IMR-90 (cell line): ENCODE results near the gene AZIN2. TPM values are rescaled to one million over a fixed set of nuclear protein-coding genes. Genes with fewer than 3 reads are reported as not detected.

Experiments
- ATAC-seq: fragments of 200-7000 bp; cut with Tn5 transposase; 2 replicates; pipeline ENCODE4 v1.9.1; 2020; ENCODE audit warnings: low read depth, mild to moderate bottlenecking, moderate library complexity
- BruUV-seq: library from RNA; stranded (reverse); fragments of 400-500 nt; replicated peaks from 2 replicates; lab custom pipeline; 2021; lab: Mats Ljungman, UMichigan
- CTCF ChIA-PET: fragments of 300-600 bp; formaldehyde crosslinking; extraction: SDS; loops from one replicate; lab custom pipeline; 2021; ENCODE audit warnings: antibody characterized with exemption; lab: Yijun Ruan, JAX
- POLR2A ChIA-PET: fragments of 300-600 bp; sonication (Branson Sonifier 250); formaldehyde crosslinking; loops from one replicate; lab custom pipeline; 2022; ENCODE audit warnings: antibody characterized with exemption; ENCODE audit not compliant: unreplicated experiment; lab: Charles Lee
- DNase-seq: peaks from one replicate; pipeline ENCODE4 v3.0.0; 2013
- H2AFZ ChIP-seq: replicated peaks from 2 replicates; pipeline ENCODE3; 2013; ENCODE audit warnings: low read length, mild to moderate bottlenecking; ENCODE audit not compliant: poor library complexity
- H2AK5ac ChIP-seq: 2 replicates; pipeline ENCODE4 v1.6.1; 2013; ENCODE audit warnings: low read depth, low read length, inconsistent platforms
- H2AK9ac ChIP-seq: replicated peaks from 2 replicates; pipeline ENCODE3; 2013; ENCODE audit warnings: mild to moderate bottlenecking, low read depth, low read length, moderate library complexity; ENCODE audit not compliant: poor library complexity
- H2BK120ac ChIP-seq: 2 replicates; pipeline ENCODE4 v1.6.1; 2013; ENCODE audit warnings: low read depth, low read length, inconsistent platforms
- H2BK15ac ChIP-seq: 3 replicates; pipeline ENCODE4 v1.6.1; 2013; ENCODE audit warnings: low read depth, low read length, inconsistent platforms
- H2BK20ac ChIP-seq: 2 replicates; pipeline ENCODE4 v1.6.1; 2013; ENCODE audit warnings: low read depth, mild to moderate bottlenecking, inconsistent platforms, low read length, moderate library complexity
- H2BK5ac ChIP-seq: 2 replicates; pipeline ENCODE4 v1.6.1; 2013; ENCODE audit warnings: mild to moderate bottlenecking, low read depth, low read length, inconsistent platforms; ENCODE audit not compliant: poor library complexity, severe bottlenecking
- H3K14ac ChIP-seq: replicated peaks from 2 replicates; pipeline ENCODE4 v1.6.1; 2013; ENCODE audit warnings: low read depth, low read length, inconsistent platforms
- H3K18ac ChIP-seq: 2 replicates; pipeline ENCODE4 v1.6.1; 2013; ENCODE audit warnings: low read depth, low read length, control low read depth
- H3K23ac ChIP-seq: 2 replicates; pipeline ENCODE4 v1.6.1; 2013; ENCODE audit warnings: low read depth, low read length, inconsistent platforms
- H3K27ac ChIP-seq: 2 replicates; pipeline ENCODE4 v1.5.1; 2013; ENCODE audit warnings: mild to moderate bottlenecking, control low read depth, low read length; ENCODE audit not compliant: insufficient read depth
- H3K27me3 ChIP-seq: 2 replicates; pipeline ENCODE4 v1.6.1; 2013; ENCODE audit warnings: low read length; ENCODE audit not compliant: control insufficient read depth, insufficient read depth
- H3K36me3 ChIP-seq: 2 replicates; pipeline ENCODE4 v1.6.1; 2013; ENCODE audit warnings: low read length, mixed read lengths; ENCODE audit not compliant: control insufficient read depth, insufficient read depth
- H3K4ac ChIP-seq: 2 replicates; pipeline ENCODE4 v1.6.1; 2013; ENCODE audit warnings: low read depth, low read length, inconsistent platforms
- H3K4me1 ChIP-seq: 2 replicates; pipeline ENCODE4 v1.6.1; 2013; ENCODE audit warnings: low read length, mixed read lengths; ENCODE audit not compliant: control insufficient read depth, insufficient read depth
- H3K4me2 ChIP-seq: 2 replicates; pipeline ENCODE4 v1.6.1; 2013; ENCODE audit warnings: low read depth, mild to moderate bottlenecking, control low read depth, low read length, moderate library complexity
- H3K4me3 ChIP-seq: 2 replicates; pipeline ENCODE4 v1.5.1; 2013; ENCODE audit warnings: low read depth, mild to moderate bottlenecking, control low read depth, low read length, moderate library complexity; ENCODE audit not compliant: insufficient read depth
- H3K56ac ChIP-seq: 2 replicates; pipeline ENCODE4 v1.6.1; 2013; ENCODE audit warnings: low read length, inconsistent platforms; ENCODE audit not compliant: insufficient read depth; ENCODE audit errors: extremely low read depth
- H3K79me1 ChIP-seq, 2 experiments: 2 replicates each; pipeline ENCODE4 v1.6.1; 2013; ENCODE audit warnings: low read length in 2 of 2, inconsistent platforms in 1 of 2, low read depth in 1 of 2
- H3K9ac ChIP-seq: 2 replicates; pipeline ENCODE4 v1.6.1; 2013; ENCODE audit warnings: low read depth, low read length, control low read depth
- H3K9me1 ChIP-seq: 2 replicates; pipeline ENCODE4 v1.6.1; 2013; ENCODE audit warnings: low read length, inconsistent platforms; ENCODE audit not compliant: insufficient read depth
- H3K9me3 ChIP-seq: 2 replicates; pipeline ENCODE4 v1.6.1; 2013; ENCODE audit warnings: low read length; ENCODE audit not compliant: control insufficient read depth, insufficient read depth
- H4K20me1 ChIP-seq: 2 replicates; pipeline ENCODE4 v1.6.1; 2013; ENCODE audit warnings: low read length, inconsistent platforms; ENCODE audit not compliant: insufficient read depth
- H4K5ac ChIP-seq: 2 replicates; pipeline ENCODE4 v1.6.1; 2013; ENCODE audit warnings: mild to moderate bottlenecking, low read depth, low read length, control low read depth
- H4K8ac ChIP-seq, 2 experiments: 2 replicates each; pipeline ENCODE4 v1.6.1; 2013; ENCODE audit warnings: low read depth in 2 of 2, low read length in 2 of 2, control low read depth in 1 of 2, inconsistent platforms in 1 of 2
- H4K91ac ChIP-seq: 2 replicates; pipeline ENCODE4 v1.6.1; 2013; ENCODE audit warnings: low read depth, low read length, inconsistent platforms; ENCODE audit not compliant: insufficient read depth
- BHLHE40 ChIP-seq: fragments of 150-350 bp; IDR thresholded peaks from 2 replicates; pipeline ENCODE4 v1.6.1; 2016; ENCODE audit warnings: mild to moderate bottlenecking, low read depth, low read length
- CEBPB ChIP-seq: IDR thresholded peaks from 2 replicates; pipeline ENCODE4 v1.6.1; 2012; ENCODE audit warnings: low read depth, low read length, improper control_type of control experiment
- CTCF ChIP-seq: conservative IDR thresholded peaks from 2 replicates; pipeline ENCODE4 v1.5.1; 2012; ENCODE audit warnings: mild to moderate bottlenecking, low read depth, low read length, improper control_type of control experiment
- MAFK ChIP-seq: IDR thresholded peaks from 2 replicates; pipeline ENCODE4 v1.6.1; 2012; ENCODE audit warnings: low read depth, low read length, improper control_type of control experiment
- MAZ ChIP-seq: IDR thresholded peaks from 2 replicates; pipeline ENCODE4 v1.6.1; 2012; ENCODE audit warnings: low read depth, mild to moderate bottlenecking, low read length, improper control_type of control experiment, moderate library complexity, borderline replicate concordance
- MXI1 ChIP-seq: IDR thresholded peaks from 2 replicates; pipeline ENCODE4 v1.6.1; 2012; ENCODE audit warnings: low read depth, mild to moderate bottlenecking, low read length, moderate library complexity, borderline replicate concordance
- NFE2L2 ChIP-seq: fragments of 150-350 bp; IDR thresholded peaks from 2 replicates; pipeline ENCODE4 v1.6.1; 2016; ENCODE audit warnings: low read depth, mild to moderate bottlenecking, low read length
- POLR2A ChIP-seq: IDR thresholded peaks from 2 replicates; pipeline ENCODE4 v1.6.1; 2012; ENCODE audit warnings: mild to moderate bottlenecking, low read depth, low read length
- RAD21 ChIP-seq: IDR thresholded peaks from 2 replicates; pipeline ENCODE4 v1.6.1; 2012; ENCODE audit warnings: low read length, improper control_type of control experiment
- RCOR1 ChIP-seq: IDR thresholded peaks from 2 replicates; pipeline ENCODE4 v1.6.1; 2012; ENCODE audit warnings: mild to moderate bottlenecking, low read length, improper control_type of control experiment; ENCODE audit not compliant: insufficient replicate concordance
- SMC3 ChIP-seq: fragments of 150-350 bp; IDR thresholded peaks from 2 replicates; pipeline ENCODE4 v1.6.1; 2016; ENCODE audit warnings: low read depth, mild to moderate bottlenecking, antibody characterized with exemption, low read length, moderate library complexity
- USF2 ChIP-seq: fragments of 150-350 bp; IDR thresholded peaks from 2 replicates; pipeline ENCODE4 v1.6.1; 2017; ENCODE audit warnings: mild to moderate bottlenecking, antibody characterized with exemption, low read length, low read depth
- WGBS, 2 experiments: methylation state at CpG; one replicate each; pipeline versions ENCODE4 v1.1.5 to v1.1.7; 2013; ENCODE audit warnings: missing lambda C conversion rate in 2 of 2; ENCODE audit not compliant: insufficient read length in 1 of 2; ENCODE audit errors: extremely low coverage in 2 of 2; 5-methylcytosine and 5-hydroxymethylcytosine counted together
- dilution Hi-C: fragments of 300-500 bp; cut with HindIII; formaldehyde crosslinking; loops from one replicate; pipeline ENCODE4 v1.14.3; 2018; ENCODE audit warnings: low sequenced_read_pairs; ENCODE audit not compliant: unreplicated experiment
- in situ Hi-C: fragments of 300-500 bp; cut with MboI; formaldehyde crosslinking; loops from 3 replicates; pipeline ENCODE4 v1.14.3; 2019; ENCODE audit warnings: low sequenced_read_pairs, inconsistent platforms, mixed read lengths
- intact Hi-C: fragments of 100-400 bp; cut with micrococcal nuclease; formaldehyde crosslinking; loops from 2 replicates; pipeline ENCODE4 v1.10.0; 2022
- polyA plus RNA-seq, 3 experiments: library from polyadenylated mRNA; depleted of rRNA; stranded (reverse); fragments of >200 nt; gene quantifications; 2 replicates each; pipeline ENCODE4 v1.2.3, GENCODE V29; 2012; ENCODE audit warnings: low replicate concordance in 1 of 3
- total RNA-seq: library from RNA; depleted of rRNA; stranded (reverse); fragments of >200 nt; gene quantifications from 2 replicates; pipeline ENCODE4 v1.2.3, GENCODE V29; 2012

AZIN2 gene
- total and polyA plus RNA-seq, 2 of the 4 experiments (the other 2 are of a cell fraction): 4.7 to 8.9 TPM

- H4K91ac ChIP-seq: peak overlapping the region; percentile 99
- ATAC-seq (no peak), DNase-seq (no peak)
- H3K9me1 ChIP-seq: peaks cover 31% of the 10 kb centered on the region
- in situ Hi-C loops (loop anchor here (10.0 to 25.0 kb wide), 2 partner anchors 367 to 515 kb away; no protein-coding TSS in a partner anchor), intact Hi-C loops (loop anchor here (5.0 to 10.0 kb wide), 3 partner anchors 160 to 393 kb away; partner anchors contain the start of genes SYNC and ZNF362), dilution Hi-C loops (no loop called here)
- no peak overlapping the region for H3K4me2 ChIP-seq
- peak overlapping the region; percentile 94 for H2AK9ac ChIP-seq
- peak overlapping the region; percentile 82 to 99 for H4K8ac ChIP-seq
- H3K4me1 ChIP-seq: peaks cover 40% of the 10 kb centered on the region
- H2BK20ac ChIP-seq: peak overlapping the region; percentile 100
- H3K27ac ChIP-seq: peak overlapping the region; percentile 92
- TF ChIP-seq MAFK (no peak), NFE2L2 (no peak), CEBPB (no peak), RCOR1 (no peak), RAD21 (no peak), SMC3 (no peak), CTCF (no peak), BHLHE40 (no peak), USF2 (no peak), POLR2A (no peak), MAZ (no peak), MXI1 (no peak)
- peak overlapping the region; percentile 97 for H3K23ac ChIP-seq
- no peak overlapping the region for H3K9ac ChIP-seq
- H2BK15ac ChIP-seq: peak overlapping the region; percentile 82
- peak overlapping the region; percentile 100 for H3K4ac ChIP-seq
- peaks cover 13% of the 10 kb centered on the region; the same call in 1 of the 2 replicates for H3K36me3 ChIP-seq
- peak overlapping the region; percentile 84 for H3K56ac ChIP-seq
- H3K79me1 ChIP-seq: peaks cover 9 to 40% of the 10 kb centered on the region in 2 experiments
- H3K14ac ChIP-seq: peak overlapping the region; percentile 99
- no peaks in the 10 kb centered on the region for H3K27me3 ChIP-seq
- H4K5ac ChIP-seq: peak overlapping the region; percentile 85
- ChIA-PET POLR2A (no interaction called here), CTCF (interaction anchor here (2.8 kb wide), 1 partner anchor 29 kb away, joined by 8 read pairs; no protein-coding TSS in a partner anchor)
- H4K20me1 ChIP-seq: no peaks in the 10 kb centered on the region
- peak overlapping the region; percentile 12 for H2AFZ ChIP-seq
- WGBS, 2 experiments: no CpG with 5 or more reads among the region's 4 CpGs
- H2BK120ac ChIP-seq: peak overlapping the region; percentile 100
- H3K18ac ChIP-seq: peak overlapping the region; percentile 89
- H3K9me3 ChIP-seq: no peaks in the 10 kb centered on the region
- H2AK5ac ChIP-seq: peak overlapping the region; percentile 100
- peak overlapping the region; percentile 99 for H2BK5ac ChIP-seq
- no peak overlapping the region for H3K4me3 ChIP-seq
- no TSS peak for BruUV-seq
Measured at GRCh38 chr1:33097762-33098161, 16.8 kb downstream of the AZIN2 start.
